ENCODE results near the gene SIRT7.

Gene SIRT7

DNA sequence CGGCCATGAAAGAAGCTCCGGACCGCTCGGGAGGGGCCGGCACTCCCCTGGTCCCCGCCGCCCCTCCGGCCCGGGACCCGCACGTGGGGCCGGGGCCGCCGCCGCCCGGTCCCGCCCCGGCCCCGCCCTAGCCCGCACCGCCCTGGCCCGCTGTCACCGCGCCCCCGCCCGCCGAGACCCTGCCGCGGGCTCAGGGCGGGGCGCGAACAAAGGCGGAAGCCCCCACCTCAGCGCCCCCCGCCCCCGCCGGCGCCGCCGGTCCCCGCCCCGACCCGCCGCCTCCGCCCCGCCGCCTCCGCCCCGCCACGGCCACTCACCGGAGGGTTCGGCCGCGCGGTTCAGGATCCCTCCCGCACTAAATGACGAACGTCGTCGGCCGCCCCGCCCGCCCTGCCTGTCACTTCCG is 47.0 kb downstream of the SIRT7 start, which contains the start of gene ARHGDIA:
ARHGDIA (minus strand) TSS at position 357 of the 406 bp plus-strand sequence. CDS start 1,407 bp downstream, outside the sequence.
- H3K27ac ChIP-seq (ENCODE audit: poor library complexity, severe bottlenecking) = peak within 1 kb of the TSS; percentile 98
- peaks cover 31% of the 10 kb centered on the region for H3K4me1 ChIP-seq (ENCODE audit: insufficient read depth, poor library complexity, severe bottlenecking)
- H3K27me3 ChIP-seq (ENCODE audit: insufficient read depth, poor library complexity, severe bottlenecking) = no peaks in the 10 kb centered on the region
- no peaks in the 10 kb centered on the region for H3K9me3 ChIP-seq (ENCODE audit: severe bottlenecking)
- TF ChIP-seq, protein P1, sequence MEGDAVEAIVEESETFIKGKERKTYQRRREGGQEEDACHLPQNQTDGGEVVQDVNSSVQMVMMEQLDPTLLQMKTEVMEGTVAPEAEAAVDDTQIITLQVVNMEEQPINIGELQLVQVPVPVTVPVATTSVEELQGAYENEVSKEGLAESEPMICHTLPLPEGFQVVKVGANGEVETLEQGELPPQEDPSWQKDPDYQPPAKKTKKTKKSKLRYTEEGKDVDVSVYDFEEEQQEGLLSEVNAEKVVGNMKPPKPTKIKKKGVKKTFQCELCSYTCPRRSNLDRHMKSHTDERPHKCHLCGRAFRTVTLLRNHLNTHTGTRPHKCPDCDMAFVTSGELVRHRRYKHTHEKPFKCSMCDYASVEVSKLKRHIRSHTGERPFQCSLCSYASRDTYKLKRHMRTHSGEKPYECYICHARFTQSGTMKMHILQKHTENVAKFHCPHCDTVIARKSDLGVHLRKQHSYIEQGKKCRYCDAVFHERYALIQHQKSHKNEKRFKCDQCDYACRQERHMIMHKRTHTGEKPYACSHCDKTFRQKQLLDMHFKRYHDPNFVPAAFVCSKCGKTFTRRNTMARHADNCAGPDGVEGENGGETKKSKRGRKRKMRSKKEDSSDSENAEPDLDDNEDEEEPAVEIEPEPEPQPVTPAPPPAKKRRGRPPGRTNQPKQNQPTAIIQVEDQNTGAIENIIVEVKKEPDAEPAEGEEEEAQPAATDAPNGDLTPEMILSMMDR (IDR thresholded peaks at IDR 0.05; ENCODE audit: poor library complexity, severe bottlenecking) = no peak
- H3K4me3 ChIP-seq (ENCODE audit: severe bottlenecking) = peak within 1 kb of the TSS; percentile 82
- ATAC-seq (ENCODE audit: low read depth) (no peak), DNase-seq (ENCODE audit: low spot score) (peak; percentile 96)
- peaks cover 34% of the 10 kb centered on the region for H3K36me3 ChIP-seq (ENCODE audit: low read depth)

DNA sequence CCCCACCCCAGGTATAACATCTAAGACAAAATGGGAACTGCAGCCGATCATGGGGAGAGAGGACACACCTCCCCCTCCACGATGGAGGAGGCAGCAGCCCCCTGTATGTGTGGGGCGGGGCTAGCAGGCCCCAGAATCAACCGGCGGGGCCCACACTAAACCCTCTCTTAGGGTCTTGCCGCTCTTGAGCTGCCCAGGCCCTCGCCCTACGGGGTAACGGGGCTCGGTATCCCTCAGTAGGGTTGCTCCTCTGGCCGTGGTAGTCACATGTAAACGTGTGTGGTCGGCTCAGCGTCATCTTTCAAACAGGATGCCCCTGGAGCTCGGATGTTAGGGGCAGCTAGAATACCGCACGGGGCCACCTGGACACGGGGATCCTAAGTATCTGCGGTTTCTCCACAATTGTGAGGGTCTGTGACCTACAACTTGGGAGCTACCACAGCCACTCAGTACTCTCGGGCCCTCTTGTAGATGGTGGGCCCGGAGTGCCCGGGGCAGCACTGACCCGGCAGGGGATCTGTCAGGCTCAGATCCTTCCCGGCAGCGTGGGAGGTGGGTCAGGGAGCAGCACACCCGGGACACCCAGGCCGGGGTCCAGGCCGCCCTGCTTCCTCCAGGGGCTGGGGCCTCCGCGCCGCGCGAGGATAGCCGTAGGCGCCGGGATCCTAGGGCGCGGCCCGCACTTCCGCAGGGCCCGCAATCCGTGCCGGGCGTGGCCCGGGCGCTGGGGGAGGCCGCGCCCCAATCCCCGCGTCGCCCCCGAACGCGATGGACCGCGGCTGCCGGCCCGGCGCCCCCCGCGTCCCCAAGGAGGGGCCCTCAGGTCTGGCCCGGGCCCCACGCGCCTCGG is 47.6 kb downstream of the SIRT7 start:
- Histone ChIP-seq H3K36me3 (ENCODE audit: low read depth) (peaks cover 40% of the 10 kb centered on the region), H3K27me3 (ENCODE audit: insufficient read depth, poor library complexity, severe bottlenecking) (no peaks in the 10 kb centered on the region), H3K4me1 (ENCODE audit: insufficient read depth, poor library complexity, severe bottlenecking) (peaks cover 31% of the 10 kb centered on the region), H3K27ac (ENCODE audit: poor library complexity, severe bottlenecking) (peak overlapping the region; percentile 98), H3K4me3 (ENCODE audit: severe bottlenecking) (peak overlapping the region; percentile 82), H3K9me3 (ENCODE audit: severe bottlenecking) (no peaks in the 10 kb centered on the region)
- no peak for ATAC-seq (ENCODE audit: low read depth)
- no peak for DNase-seq (ENCODE audit: low spot score)
- TF ChIP-seq, protein P1 (IDR thresholded peaks at IDR 0.05; ENCODE audit: poor library complexity, severe bottlenecking) = no peak

DNA sequence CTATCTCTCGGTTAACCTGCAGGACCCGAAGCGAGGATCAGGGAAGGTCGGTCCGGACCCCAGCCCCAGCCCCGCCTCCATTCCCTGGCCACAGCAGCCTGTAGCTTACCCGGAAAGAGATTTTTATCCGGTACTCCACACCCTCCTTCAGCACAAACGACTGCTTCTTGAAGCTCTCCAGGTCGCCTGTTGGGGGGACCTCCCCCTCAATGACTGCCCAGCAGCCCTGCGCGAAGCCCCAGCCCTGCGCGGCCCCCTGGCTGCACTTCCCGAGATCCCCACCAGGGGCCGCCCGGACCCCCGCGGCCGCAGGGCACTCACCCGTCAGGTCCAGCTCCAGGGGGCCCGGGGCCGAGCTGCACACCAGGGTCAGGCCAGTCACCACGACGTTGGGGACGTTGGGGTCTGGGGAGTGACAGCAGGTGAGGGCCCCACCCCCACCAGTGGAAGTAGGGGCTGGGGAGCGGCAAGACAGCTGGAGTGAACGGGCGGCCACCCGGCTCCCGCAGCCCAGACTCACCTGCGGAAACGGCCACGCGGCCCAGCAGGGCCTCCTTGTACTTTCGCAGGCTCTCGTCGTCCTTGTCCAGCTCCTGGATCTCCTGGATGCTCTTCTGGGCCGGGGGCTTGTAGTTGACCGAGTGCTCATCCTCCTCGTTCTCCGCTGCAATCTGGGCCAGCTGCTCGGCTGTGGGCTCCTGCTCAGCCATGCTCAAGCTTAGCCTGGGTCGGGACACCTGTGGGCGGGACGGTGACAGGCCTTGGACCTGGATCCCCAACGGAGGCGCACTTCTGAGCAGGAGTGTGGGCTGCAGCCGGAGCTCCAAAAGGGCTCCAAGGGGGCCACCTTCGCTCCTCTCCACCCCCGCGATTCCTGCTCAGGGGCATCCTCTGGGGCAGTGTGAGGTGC is 48.5 kb downstream of the SIRT7 start:
- H3K27me3 ChIP-seq (ENCODE audit: insufficient read depth, poor library complexity, severe bottlenecking) = no peaks in the 10 kb centered on the region
- H3K4me3 ChIP-seq (ENCODE audit: severe bottlenecking) = peak overlapping the region; percentile 82
- TF ChIP-seq, protein P1 (IDR thresholded peaks at IDR 0.05; ENCODE audit: poor library complexity, severe bottlenecking) = peak; percentile 89
- peaks cover 47% of the 10 kb centered on the region for H3K36me3 ChIP-seq (ENCODE audit: low read depth)
- peak overlapping the region; percentile 98 for H3K27ac ChIP-seq (ENCODE audit: poor library complexity, severe bottlenecking)
- peaks cover 31% of the 10 kb centered on the region for H3K4me1 ChIP-seq (ENCODE audit: insufficient read depth, poor library complexity, severe bottlenecking)
- peak; percentile 75 for DNase-seq (ENCODE audit: low spot score)
- no peak for ATAC-seq (ENCODE audit: low read depth)
- H3K9me3 ChIP-seq (ENCODE audit: severe bottlenecking) = no peaks in the 10 kb centered on the region

DNA sequence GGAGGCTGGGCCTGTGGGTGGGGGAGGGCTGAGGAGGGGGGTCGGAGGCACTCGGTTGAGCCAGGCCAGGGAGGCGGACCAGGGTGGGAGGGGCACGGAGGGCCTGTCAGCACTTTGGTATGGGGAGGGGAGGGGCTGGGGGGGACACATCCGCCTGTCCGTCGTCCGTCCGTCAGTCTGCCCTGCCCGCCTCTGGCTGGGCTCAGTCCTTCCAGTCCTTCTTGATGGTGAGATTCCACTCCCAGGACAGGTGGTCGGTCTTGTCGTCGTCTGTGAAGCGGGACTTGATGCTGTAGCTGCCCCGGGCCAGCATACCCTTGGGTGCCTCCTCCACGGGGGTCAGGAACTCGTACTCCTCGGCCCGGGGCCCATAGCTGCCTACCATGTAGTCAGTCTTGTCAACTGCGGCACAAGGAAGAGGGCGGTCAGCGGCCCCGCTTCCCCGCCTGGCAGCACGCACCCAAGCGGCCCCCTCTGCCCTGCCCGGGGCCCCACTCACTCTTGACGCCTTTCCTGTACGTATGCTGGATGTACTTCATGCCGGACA is 49.2 kb downstream of the SIRT7 start:
- Histone ChIP-seq H3K27ac (ENCODE audit: poor library complexity, severe bottlenecking) (peak overlapping the region; percentile 98), H3K4me1 (ENCODE audit: insufficient read depth, poor library complexity, severe bottlenecking) (peaks cover 31% of the 10 kb centered on the region), H3K36me3 (ENCODE audit: low read depth) (peaks cover 54% of the 10 kb centered on the region), H3K27me3 (ENCODE audit: insufficient read depth, poor library complexity, severe bottlenecking) (no peaks in the 10 kb centered on the region), H3K4me3 (ENCODE audit: severe bottlenecking) (peak overlapping the region; percentile 82), H3K9me3 (ENCODE audit: severe bottlenecking) (no peaks in the 10 kb centered on the region)
- ATAC-seq (ENCODE audit: low read depth) (peak; percentile 36), DNase-seq (ENCODE audit: low spot score) (peak; percentile 96)
- TF ChIP-seq, protein P1 (IDR thresholded peaks at IDR 0.05; ENCODE audit: poor library complexity, severe bottlenecking) = no peak

Measured in RWPE2 (cell line).